Subcutaneous abdominal adipose tissue (tissue), 5 donors: Measurements from ENCODE around the gene SARNP.

ENCODE experiments used
- H3K27ac ChIP-seq: one replicate; pipeline ENCODE4 v1.7.0; 2013; ENCODE audit warnings: low read depth, mild to moderate bottlenecking, inconsistent platforms, low read length, moderate library complexity
- H3K27me3 ChIP-seq, 5 donors: one replicate each; pipeline ENCODE4 v1.7.0; 2013; ENCODE audit warnings: low read length in 5 of 5, inconsistent platforms in 1 of 5; ENCODE audit not compliant: control insufficient read depth in 5 of 5, insufficient read depth in 4 of 5
- H3K36me3 ChIP-seq, 5 donors: one replicate each; pipeline ENCODE4 v1.7.0; 2013; ENCODE audit warnings: low read length in 5 of 5; ENCODE audit not compliant: control insufficient read depth in 5 of 5, insufficient read depth in 5 of 5
- H3K4me1 ChIP-seq, 5 donors: one replicate each; pipeline ENCODE4 v1.7.0; 2013; ENCODE audit warnings: low read length in 5 of 5, mild to moderate bottlenecking in 3 of 5, moderate library complexity in 1 of 5; ENCODE audit not compliant: control insufficient read depth in 5 of 5, insufficient read depth in 5 of 5
- H3K4me3 ChIP-seq, 5 donors: one replicate each; pipeline ENCODE4 v1.7.0; 2013; ENCODE audit warnings: low read length in 5 of 5, low read depth in 1 of 5
- H3K9ac ChIP-seq, 5 donors: one replicate each; pipeline ENCODE4 v1.7.0; 2013; ENCODE audit warnings: low read length in 5 of 5, mild to moderate bottlenecking in 4 of 5, moderate library complexity in 3 of 5
- H3K9me3 ChIP-seq, 5 donors: one replicate each; pipeline ENCODE4 v1.7.0; 2013; ENCODE audit warnings: low read length in 5 of 5; ENCODE audit not compliant: control insufficient read depth in 5 of 5
- donor health status: healthy.
- donor health status: healthy.
- donor health status: healthy.
- donor health status: healthy.
- donor health status: healthy.

The SARNP gene

GRCh38 chr12:55827806-55828205 is 10.3 kb upstream of the SARNP start:
- Histone ChIP-seq H3K27ac (no peak overlapping the region), H3K36me3 (peaks cover 4 to 7% (median 5%) of the 10 kb centered on the region in 5 donors), H3K27me3 (no peaks in the 10 kb centered on the region), H3K4me3 (peak overlapping the region in 1 of 5 donors; percentile 17), H3K9me3 (no peaks in the 10 kb centered on the region), H3K4me1 (peaks cover 11 to 68% (median 60%) of the 10 kb centered on the region in 5 donors), H3K9ac (peak overlapping the region in 3 of 5 donors; percentile 13 to 54 (median 14))

- H3K4me3 ChIP-seq, result no peak overlapping the region
- H3K9me3 ChIP-seq, result no peaks in the 10 kb centered on the region
- H3K27me3 ChIP-seq, result no peaks in the 10 kb centered on the region
- peaks cover 18 to 38% (median 34%) of the 10 kb centered on the region in 5 donors for H3K36me3 ChIP-seq
- H3K4me1 ChIP-seq, result peaks cover 5 to 38% (median 31%) of the 10 kb centered on the region in 5 donors
- no peak overlapping the region for H3K27ac ChIP-seq
- H3K9ac ChIP-seq, result peak overlapping the region in 1 of 5 donors; percentile 30
Measured at GRCh38 chr12:55824726-55825125, 7.2 kb upstream of the SARNP start.

GRCh38 chr12:55823419-55823818 is 5.9 kb upstream of the SARNP start:
- no peaks in the 10 kb centered on the region for H3K9me3 ChIP-seq
- no peak overlapping the region for H3K4me3 ChIP-seq
- H3K27me3 ChIP-seq, result no peaks in the 10 kb centered on the region
- peaks cover 6 to 38% (median 28%) of the 10 kb centered on the region in 5 donors for H3K4me1 ChIP-seq
- H3K9ac ChIP-seq, result no peak overlapping the region
- no peak overlapping the region for H3K27ac ChIP-seq
- H3K36me3 ChIP-seq, result peaks cover 20 to 44% (median 40%) of the 10 kb centered on the region in 5 donors

DNA sequence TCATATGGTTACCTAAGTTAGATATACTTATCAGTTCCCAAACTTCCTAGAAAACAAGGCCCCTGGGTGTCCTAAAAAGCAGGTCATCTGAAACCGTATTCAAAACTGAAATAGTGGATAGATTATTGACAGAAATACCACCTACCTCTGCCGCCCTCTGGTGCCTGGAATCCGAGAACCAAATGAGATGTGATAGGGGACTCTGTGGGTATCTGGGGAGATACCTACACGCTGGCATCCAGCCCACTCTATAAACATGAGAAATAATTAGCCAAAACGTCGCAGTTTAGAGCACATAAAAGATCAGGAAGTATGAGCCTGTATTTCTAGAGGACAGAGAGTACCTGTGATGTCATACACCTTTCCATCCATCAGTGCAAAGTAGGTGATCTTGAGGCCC is 4.7 kb upstream of the SARNP start:
- no peak overlapping the region for H3K4me3 ChIP-seq
- no peak overlapping the region for H3K27ac ChIP-seq
- H3K36me3 ChIP-seq, result peaks cover 20 to 44% (median 40%) of the 10 kb centered on the region in 5 donors
- no peaks in the 10 kb centered on the region for H3K9me3 ChIP-seq
- H3K9ac ChIP-seq, result no peak overlapping the region
- peaks cover 9 to 31% (median 19%) of the 10 kb centered on the region in 5 donors for H3K4me1 ChIP-seq
- H3K27me3 ChIP-seq, result peaks cover 0 to 3% (median 0%) of the 10 kb centered on the region in 5 donors

DNA sequence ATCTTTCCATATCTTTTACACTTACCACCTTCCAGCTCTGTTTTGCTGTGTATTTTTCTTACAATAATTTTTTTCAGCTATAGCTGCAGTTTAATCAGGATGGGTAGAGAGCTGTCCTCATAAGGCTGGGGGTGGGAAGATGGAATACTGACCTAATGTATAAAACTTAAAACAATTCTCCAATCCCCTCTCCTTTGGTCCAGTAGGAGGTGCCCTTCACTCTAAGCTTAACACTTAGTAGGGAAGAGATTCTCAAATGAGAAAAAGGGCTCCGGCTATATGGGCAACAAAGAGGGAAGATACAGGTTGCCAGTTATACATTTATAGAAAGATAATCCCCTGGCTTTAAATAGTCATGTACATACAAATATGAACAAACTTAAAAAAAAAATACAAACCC is 3.2 kb upstream of the SARNP start:
- Histone ChIP-seq H3K9ac (no peak overlapping the region), H3K27ac (no peak overlapping the region), H3K4me1 (peaks cover 9 to 32% (median 26%) of the 10 kb centered on the region in 5 donors)

DNA sequence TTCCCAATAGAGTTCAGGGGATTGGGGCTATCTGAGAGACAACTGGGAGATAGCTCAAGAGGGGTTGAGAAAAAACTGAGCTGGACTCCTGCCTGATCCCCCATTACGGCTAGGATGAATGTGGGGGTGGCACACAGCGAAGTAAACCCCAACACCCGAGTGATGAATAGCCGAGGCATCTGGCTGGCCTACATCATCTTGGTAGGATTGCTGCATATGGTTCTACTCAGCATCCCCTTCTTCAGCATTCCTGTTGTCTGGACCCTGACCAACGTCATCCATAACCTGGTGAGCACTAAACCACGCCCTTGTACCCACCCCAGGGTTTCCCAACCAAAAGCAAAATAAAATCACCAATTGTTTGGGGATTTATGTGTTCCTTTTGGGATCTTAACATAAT is 1.4 kb upstream of the SARNP start:
- Histone ChIP-seq H3K27me3 (peaks cover 0 to 3% (median 0%) of the 10 kb centered on the region in 5 donors), H3K9ac (peak overlapping the region in 2 of 5 donors; percentile 19 to 86), H3K4me3 (peak overlapping the region in 3 of 5 donors; percentile 83 to 93 (median 93)), H3K36me3 (peaks cover 23 to 54% (median 42%) of the 10 kb centered on the region in 5 donors), H3K4me1 (peaks cover 9 to 32% (median 30%) of the 10 kb centered on the region in 5 donors), H3K9me3 (no peaks in the 10 kb centered on the region), H3K27ac (no peak overlapping the region)

More for the DNA sequence above, 3.2 kb upstream of the SARNP start:
- H3K9me3 ChIP-seq, result no peaks in the 10 kb centered on the region
- H3K4me3 ChIP-seq, result no peak overlapping the region
- H3K27me3 ChIP-seq, result peaks cover 0 to 3% (median 0%) of the 10 kb centered on the region in 5 donors
- peaks cover 20 to 46% (median 40%) of the 10 kb centered on the region in 5 donors for H3K36me3 ChIP-seq

DNA sequence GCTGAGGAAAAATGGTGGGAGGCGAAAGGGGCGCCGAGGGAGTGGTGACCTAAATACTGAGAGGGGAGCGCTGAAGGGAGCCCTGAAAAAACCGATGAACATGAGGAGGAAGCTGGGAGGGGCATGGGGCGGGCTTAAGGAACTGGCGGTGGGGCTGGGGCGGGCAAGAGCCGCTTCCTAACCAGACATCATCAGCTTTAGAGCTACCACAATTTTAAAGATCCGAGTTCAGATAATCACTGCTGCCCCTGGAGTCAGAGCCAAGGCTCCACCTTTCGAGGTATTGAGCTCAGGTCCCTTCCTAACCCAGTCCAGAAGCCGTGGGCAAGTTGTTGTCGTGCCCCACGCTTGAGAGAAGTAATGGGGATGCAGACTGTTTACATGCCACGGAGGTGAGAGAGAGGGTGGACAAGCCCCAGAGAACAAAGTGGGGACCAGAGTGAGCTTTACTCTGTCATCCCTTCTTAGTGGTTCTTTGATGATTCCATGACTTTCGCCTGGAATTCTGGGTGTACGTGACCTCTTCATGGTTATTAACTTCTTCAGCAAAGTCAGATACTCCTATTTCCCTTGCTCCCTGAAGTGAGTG is 710 bp upstream of the SARNP start:
- Histone ChIP-seq H3K9ac (peak overlapping the region; percentile 64 to 88 (median 74)), H3K27ac (peak overlapping the region; percentile 66), H3K4me1 (peaks cover 9 to 32% (median 30%) of the 10 kb centered on the region in 5 donors), H3K4me3 (peak overlapping the region; percentile 80 to 93 (median 88)), H3K9me3 (no peaks in the 10 kb centered on the region), H3K36me3 (peaks cover 23 to 57% (median 41%) of the 10 kb centered on the region in 5 donors), H3K27me3 (peaks cover 0 to 3% (median 0%) of the 10 kb centered on the region in 5 donors)

GRCh38 chr12:55816881-55817344 is 611 bp downstream of the SARNP start:
- H3K36me3 ChIP-seq, result peaks cover 18 to 52% (median 28%) of the 10 kb centered on the region in 5 donors
- peak overlapping the region; percentile 84 to 98 (median 88) for H3K9ac ChIP-seq
- H3K27me3 ChIP-seq, result peaks cover 0 to 3% (median 0%) of the 10 kb centered on the region in 5 donors
- H3K4me3 ChIP-seq, result peak overlapping the region; percentile 80 to 99 (median 93)
- peak overlapping the region; percentile 84 for H3K27ac ChIP-seq
- no peaks in the 10 kb centered on the region for H3K9me3 ChIP-seq
- peaks cover 9 to 32% (median 30%) of the 10 kb centered on the region in 5 donors for H3K4me1 ChIP-seq

DNA sequence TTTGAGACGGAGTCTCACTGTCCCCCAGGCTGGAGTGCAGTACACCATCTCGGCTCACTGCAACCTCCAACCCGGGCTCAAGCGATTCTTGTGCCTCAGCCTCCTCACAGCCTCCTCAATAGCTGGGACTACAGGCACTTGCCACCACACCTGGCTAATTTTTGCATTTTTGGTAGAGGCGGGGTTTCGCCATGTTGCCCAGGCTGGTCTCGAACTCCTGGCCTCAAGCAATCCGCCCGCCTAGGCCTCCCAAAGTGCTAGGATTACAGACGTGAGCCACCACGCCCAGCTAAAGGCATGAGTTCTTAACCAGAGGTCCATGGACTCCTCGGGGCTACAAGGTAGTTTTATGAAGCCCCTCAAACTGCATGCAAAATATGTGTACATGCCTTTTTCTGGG is 2.1 kb downstream of the SARNP start:
- Histone ChIP-seq H3K27ac (no peak overlapping the region), H3K4me3 (no peak overlapping the region), H3K4me1 (peaks cover 9 to 32% (median 30%) of the 10 kb centered on the region in 5 donors), H3K27me3 (peaks cover 0 to 3% (median 0%) of the 10 kb centered on the region in 5 donors), H3K36me3 (peaks cover 11 to 37% (median 15%) of the 10 kb centered on the region in 5 donors), H3K9me3 (no peaks in the 10 kb centered on the region), H3K9ac (no peak overlapping the region)

DNA sequence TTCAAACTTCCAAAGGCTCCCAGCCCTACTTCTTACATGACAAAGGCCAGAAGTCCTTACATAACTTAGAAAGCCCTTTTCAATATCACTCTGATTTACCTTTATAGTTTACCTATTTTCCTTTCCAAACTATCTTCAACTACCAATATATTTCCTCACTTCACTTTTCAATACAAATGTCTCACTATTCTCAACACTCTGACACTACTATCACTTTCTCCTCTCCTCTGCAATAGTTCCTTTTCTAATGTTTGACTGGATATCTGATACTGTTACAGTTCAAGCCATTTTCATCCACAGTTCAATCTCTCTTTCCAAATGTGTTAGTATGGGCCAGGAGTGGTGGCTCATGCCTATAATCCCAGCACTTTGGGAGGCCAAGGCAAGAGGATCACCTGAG is 3.3 kb downstream of the SARNP start:
- H3K4me1 ChIP-seq, result peaks cover 9 to 32% (median 30%) of the 10 kb centered on the region in 5 donors
- H3K27ac ChIP-seq, result no peak overlapping the region
- H3K36me3 ChIP-seq, result peaks cover 4 to 28% (median 7%) of the 10 kb centered on the region in 5 donors
- no peak overlapping the region for H3K9ac ChIP-seq
- peaks cover 0 to 3% (median 0%) of the 10 kb centered on the region in 5 donors for H3K27me3 ChIP-seq
- H3K4me3 ChIP-seq, result no peak overlapping the region
- no peaks in the 10 kb centered on the region for H3K9me3 ChIP-seq
